Measurements from ENCODE around the gene CFAP410. TPM values are rescaled to one million over a fixed set of nuclear protein-coding genes. Genes with fewer than 3 reads are reported as not detected.

Gene CFAP410
- total and polyA plus RNA-seq, 2 of the 13 experiments (the other 11 are each of a cell fraction or from before 2014, with no cell fraction given) = 8.0 to 20.1 TPM

GRCh38 chr21:44370027-44370735 lies 31.0 kb upstream of the CFAP410 start (continued):
- TF ChIP-seq ZNF281 (CRISPR knock-in tag; IDR thresholded peaks at IDR 0.05; ENCODE audit: borderline replicate concordance) (no peak), HOXA9 (CRISPR knock-in tag; IDR thresholded peaks at IDR 0.05; ENCODE audit: borderline replicate concordance) (no peak), LCORL (IDR thresholded peaks at IDR 0.05) (no peak), LCORL (CRISPR knock-in tag; IDR thresholded peaks at IDR 0.05) (peak; percentile 76; the same call in 1 of the 2 replicates), PHF5A (CRISPR knock-in tag; IDR thresholded peaks at IDR 0.05; ENCODE audit: low read depth, unreplicated experiment) (no peak), NCOA2 (CRISPR knock-in tag; IDR thresholded peaks at IDR 0.05) (peak; percentile 27; the same call in 1 of the 2 replicates), NFE2L2 (IDR thresholded peaks at IDR 0.05; ENCODE audit: low read length) (no peak), ZNF547 (CRISPR knock-in tag; IDR thresholded peaks at IDR 0.05) (no peak), DBP (CRISPR knock-in tag; IDR thresholded peaks at IDR 0.05; ENCODE audit: not compliant biosample characterization) (no peak), MLLT10 (CRISPR knock-in tag; IDR thresholded peaks at IDR 0.05) (no peak), ZNF350 (CRISPR knock-in tag; IDR thresholded peaks at IDR 0.05; ENCODE audit: borderline replicate concordance, low read depth) (peak; percentile 44; the same call in 1 of the 2 replicates), RBAK (CRISPR knock-in tag; IDR thresholded peaks at IDR 0.05) (no peak), ZNF564 (CRISPR knock-in tag; IDR thresholded peaks at IDR 0.05) (no peak), GTF3A (CRISPR knock-in tag; conservative IDR thresholded peaks at IDR 0.05) (no peak), ZNF263 (CRISPR knock-in tag; IDR thresholded peaks at IDR 0.05) (peak; percentile 46; the same call in 1 of the 2 replicates), TOPORS (CRISPR knock-in tag; IDR thresholded peaks at IDR 0.05) (no peak), ZSCAN5A (CRISPR knock-in tag; IDR thresholded peaks at IDR 0.05; ENCODE audit: borderline replicate concordance) (no peak), ZFP36L2 (CRISPR knock-in tag; IDR thresholded peaks at IDR 0.05) (no peak)
- TF ChIP-seq, protein P1, sequence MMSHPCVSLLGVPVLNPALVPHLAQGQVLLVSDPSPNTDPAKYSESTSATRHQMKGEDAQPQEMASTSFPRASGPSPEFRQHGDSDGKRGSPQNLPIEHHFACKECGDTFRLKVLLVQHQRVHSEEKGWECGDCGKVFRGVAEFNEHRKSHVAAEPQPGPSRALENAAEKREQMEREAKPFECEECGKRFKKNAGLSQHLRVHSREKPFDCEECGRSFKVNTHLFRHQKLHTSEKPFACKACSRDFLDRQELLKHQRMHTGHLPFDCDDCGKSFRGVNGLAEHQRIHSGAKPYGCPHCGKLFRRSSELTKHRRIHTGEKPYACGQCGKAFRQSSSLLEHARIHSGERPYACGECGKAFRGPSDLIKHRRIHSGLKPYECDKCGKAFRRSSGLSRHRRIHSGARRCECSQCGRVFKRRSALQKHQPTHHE (CRISPR knock-in tag; IDR thresholded peaks at IDR 0.05; ENCODE audit: borderline replicate concordance) = no peak
- TF ChIP-seq, protein P2, sequence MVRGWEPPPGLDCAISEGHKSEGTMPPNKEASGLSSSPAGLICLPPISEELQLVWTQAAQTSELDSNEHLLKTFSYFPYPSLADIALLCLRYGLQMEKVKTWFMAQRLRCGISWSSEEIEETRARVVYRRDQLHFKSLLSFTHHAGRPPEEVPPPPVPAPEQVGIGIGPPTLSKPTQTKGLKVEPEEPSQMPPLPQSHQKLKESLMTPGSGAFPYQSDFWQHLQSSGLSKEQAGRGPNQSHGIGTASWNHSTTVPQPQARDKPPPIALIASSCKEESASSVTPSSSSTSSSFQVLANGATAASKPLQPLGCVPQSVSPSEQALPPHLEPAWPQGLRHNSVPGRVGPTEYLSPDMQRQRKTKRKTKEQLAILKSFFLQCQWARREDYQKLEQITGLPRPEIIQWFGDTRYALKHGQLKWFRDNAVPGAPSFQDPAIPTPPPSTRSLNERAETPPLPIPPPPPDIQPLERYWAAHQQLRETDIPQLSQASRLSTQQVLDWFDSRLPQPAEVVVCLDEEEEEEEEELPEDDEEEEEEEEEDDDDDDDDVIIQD (CRISPR knock-in tag; IDR thresholded peaks at IDR 0.05; ENCODE audit: low read depth) = no peak
- TF ChIP-seq, protein P3, sequence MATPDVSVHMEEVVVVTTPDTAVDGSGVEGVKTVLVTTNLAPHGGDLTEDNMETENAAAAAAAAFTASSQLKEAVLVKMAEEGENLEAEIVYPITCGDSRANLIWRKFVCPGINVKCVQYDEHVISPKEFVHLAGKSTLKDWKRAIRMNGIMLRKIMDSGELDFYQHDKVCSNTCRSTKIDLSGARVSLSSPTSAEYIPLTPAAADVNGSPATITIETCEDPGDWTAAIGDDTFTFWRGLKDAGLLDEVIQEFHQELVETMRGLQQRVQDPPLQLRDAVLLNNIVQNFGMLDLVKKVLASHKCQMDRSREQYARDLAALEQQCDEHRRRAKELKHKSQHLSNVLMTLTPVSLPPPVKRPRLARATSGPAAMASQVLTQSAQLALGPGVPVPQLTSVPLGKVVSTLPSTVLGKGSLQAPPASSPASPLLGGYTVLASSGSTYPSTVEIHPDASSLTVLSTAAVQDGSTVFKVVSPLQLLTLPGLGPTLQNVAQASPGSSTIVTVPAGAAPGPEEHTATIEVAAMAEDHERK (CRISPR knock-in tag; IDR thresholded peaks at IDR 0.05; ENCODE audit: low read depth) = no peak
